HG03378 (cell line): ENCODE data around the gene B3GALNT2.

ENCODE experiments used
- ATAC-seq: cut with Tn5 transposase; IDR thresholded peaks from one replicate; pipeline ENCODE4 v1.9.1; 2021; ENCODE audit warnings: mild to moderate bottlenecking, moderate library complexity; ENCODE audit not compliant: unreplicated experiment

Gene B3GALNT2

GRCh38 chr1:235455823-235456222 lies 48.4 kb downstream of the B3GALNT2 start:
- ATAC-seq = no peak

GRCh38 chr1:235455097-235455496 lies 49.2 kb downstream of the B3GALNT2 start:
- ATAC-seq = no peak

GRCh38 chr1:235454021-235454420 lies 50.2 kb downstream of the B3GALNT2 start:
- no peak for ATAC-seq

GRCh38 chr1:235450886-235451483 lies 53.3 kb downstream of the B3GALNT2 start:
- ATAC-seq = no peak

- no peak for ATAC-seq
These were observed 53.8 kb downstream of the B3GALNT2 start for GRCh38 chr1:235450433-235450832.

GRCh38 chr1:235448616-235449015 lies 55.6 kb downstream of the B3GALNT2 start:
- no peak for ATAC-seq

- no peak for ATAC-seq
These were observed 61.3 kb downstream of the B3GALNT2 start for GRCh38 chr1:235442788-235443429.

GRCh38 chr1:235441159-235441685 lies 63.0 kb downstream of the B3GALNT2 start:
- ATAC-seq = no peak

- no peak for ATAC-seq
These were observed 70.3 kb downstream of the B3GALNT2 start for GRCh38 chr1:235434001-235434400.

GRCh38 chr1:235430991-235431390 lies 73.3 kb downstream of the B3GALNT2 start:
- ATAC-seq = no peak

- ATAC-seq = no peak
These were observed 75.1 kb downstream of the B3GALNT2 start for GRCh38 chr1:235429143-235429542.

GRCh38 chr1:235427447-235427846 lies 76.8 kb downstream of the B3GALNT2 start:
- no peak for ATAC-seq

- ATAC-seq = no peak
These were observed 77.6 kb downstream of the B3GALNT2 start for GRCh38 chr1:235426680-235427079.

GRCh38 chr1:235426143-235426542 lies 78.1 kb downstream of the B3GALNT2 start:
- ATAC-seq = no peak

GRCh38 chr1:235425357-235425756 lies 78.9 kb downstream of the B3GALNT2 start:
- no peak for ATAC-seq

- ATAC-seq = no peak
These were observed 80.2 kb downstream of the B3GALNT2 start for GRCh38 chr1:235424092-235424491.

GRCh38 chr1:235423214-235423652 lies 81.0 kb downstream of the B3GALNT2 start:
- ATAC-seq = no peak

GRCh38 chr1:235421751-235422150 lies 82.5 kb downstream of the B3GALNT2 start:
- no peak for ATAC-seq

- peak; percentile 60 for ATAC-seq
These were observed 87.1 kb downstream of the B3GALNT2 start for GRCh38 chr1:235417086-235417697.

- ATAC-seq = peak; percentile 11
These were observed 87.6 kb downstream of the B3GALNT2 start for GRCh38 chr1:235416662-235417049.

GRCh38 chr1:235415008-235415904 lies 89.0 kb downstream of the B3GALNT2 start:
- ATAC-seq = peak; percentile 63
